OCI-LY1 (cell line): ENCODE results near the gene HIC2.
"Not testable (repeated sequence)": the region's sequence is repeated elsewhere in the genome, so short reads cannot be mapped to it uniquely, and the experiment has no call there.

Experiments used
- EZH2 ChIP-seq: fragments of 200-600 bp; sonication (generic), shearing (Covaris generic); IDR thresholded peaks from 2 replicates; pipeline ENCODE4 v1.8.0; 2017; ENCODE audit warnings: borderline replicate concordance, mixed run types, mild to moderate bottlenecking, antibody characterized with exemption, low read length, moderate library complexity, mixed read lengths
- TF ChIP-seq, protein P1 (sequence below): fragments of 200-600 bp; sonication (generic), shearing (Covaris generic); IDR thresholded peaks from 2 replicates; pipeline ENCODE4 v1.5.1; 2017; ENCODE audit warnings: mild to moderate bottlenecking, antibody characterized with exemption, low read length, moderate library complexity, mixed read lengths

DNA sequence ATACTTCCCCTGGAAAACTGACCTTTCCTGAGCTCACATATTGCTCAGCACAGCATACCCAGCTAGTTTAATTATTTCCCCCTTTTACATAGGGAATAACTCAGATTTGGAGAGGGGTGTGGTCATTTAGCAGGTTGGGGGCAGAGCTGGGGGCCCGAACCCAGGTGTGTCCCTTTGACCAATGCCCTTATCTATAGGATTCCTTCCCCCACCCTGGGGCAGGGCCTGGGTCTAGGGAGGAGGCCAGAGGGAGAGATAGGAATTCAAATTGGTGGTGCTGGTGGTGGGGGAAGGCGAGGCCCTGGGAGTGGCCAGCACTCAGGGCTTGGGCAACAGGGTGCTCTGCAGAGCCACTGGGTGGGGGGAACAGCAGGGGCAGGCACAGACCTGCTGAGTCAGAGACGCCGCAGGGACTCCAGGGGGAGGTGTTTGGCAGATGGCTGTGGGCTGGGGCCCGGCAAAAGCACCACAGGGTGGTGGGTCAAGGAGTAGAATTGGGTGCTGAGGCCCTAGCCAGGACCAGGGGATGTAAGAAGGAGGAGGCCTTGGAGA is 14.3 kb upstream of the HIC2 start:
- TF ChIP-seq, protein P1, sequence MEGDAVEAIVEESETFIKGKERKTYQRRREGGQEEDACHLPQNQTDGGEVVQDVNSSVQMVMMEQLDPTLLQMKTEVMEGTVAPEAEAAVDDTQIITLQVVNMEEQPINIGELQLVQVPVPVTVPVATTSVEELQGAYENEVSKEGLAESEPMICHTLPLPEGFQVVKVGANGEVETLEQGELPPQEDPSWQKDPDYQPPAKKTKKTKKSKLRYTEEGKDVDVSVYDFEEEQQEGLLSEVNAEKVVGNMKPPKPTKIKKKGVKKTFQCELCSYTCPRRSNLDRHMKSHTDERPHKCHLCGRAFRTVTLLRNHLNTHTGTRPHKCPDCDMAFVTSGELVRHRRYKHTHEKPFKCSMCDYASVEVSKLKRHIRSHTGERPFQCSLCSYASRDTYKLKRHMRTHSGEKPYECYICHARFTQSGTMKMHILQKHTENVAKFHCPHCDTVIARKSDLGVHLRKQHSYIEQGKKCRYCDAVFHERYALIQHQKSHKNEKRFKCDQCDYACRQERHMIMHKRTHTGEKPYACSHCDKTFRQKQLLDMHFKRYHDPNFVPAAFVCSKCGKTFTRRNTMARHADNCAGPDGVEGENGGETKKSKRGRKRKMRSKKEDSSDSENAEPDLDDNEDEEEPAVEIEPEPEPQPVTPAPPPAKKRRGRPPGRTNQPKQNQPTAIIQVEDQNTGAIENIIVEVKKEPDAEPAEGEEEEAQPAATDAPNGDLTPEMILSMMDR: not testable (repeated sequence)
- TF ChIP-seq EZH2: not testable (repeated sequence)
